ENCODE data around the gene MYLK4.

MYLK4 gene

GRCh38 chr6:2750832-2751231, at the start of gene MYLK4:
Gene MYLK4 (minus strand): TSS chr6:2750922. CDS start chr6:2749294, 1,628 bp downstream.
- no peak for DNase-seq

GRCh38 chr6:2799936-2800527, 49.3 kb upstream of the MYLK4 start:
- peak; percentile 7 for DNase-seq

- no peak for DNase-seq
Measured at GRCh38 chr6:2798586-2799134, 47.9 kb upstream of the MYLK4 start.

GRCh38 chr6:2797564-2798031, 46.9 kb upstream of the MYLK4 start:
- DNase-seq = no peak

DNA sequence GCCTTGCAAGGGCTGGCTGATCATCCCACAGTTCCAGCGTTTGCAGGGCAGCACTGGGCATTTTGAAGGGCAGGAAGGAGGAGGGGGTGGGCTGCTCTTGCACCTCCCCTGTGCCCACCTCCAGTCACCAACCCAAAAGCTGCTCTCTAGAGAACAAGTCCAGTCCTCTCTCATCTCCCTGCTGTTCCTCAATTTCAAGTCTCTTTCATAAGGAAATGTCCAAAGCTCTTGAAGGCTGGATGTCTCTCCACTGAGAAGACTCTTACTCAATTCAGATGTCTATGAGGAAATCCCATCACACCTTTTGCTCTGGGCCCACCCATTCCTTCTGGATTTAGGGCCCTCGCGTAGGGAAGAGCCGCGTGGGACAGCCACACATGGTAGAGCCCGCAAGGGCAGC, 46.1 kb upstream of the MYLK4 start:
- no peak for DNase-seq

- DNase-seq = no peak
Measured at GRCh38 chr6:2795956-2796355, 45.2 kb upstream of the MYLK4 start.

GRCh38 chr6:2795162-2795561, 44.4 kb upstream of the MYLK4 start:
- no peak for DNase-seq

GRCh38 chr6:2794171-2794730, 43.5 kb upstream of the MYLK4 start:
- peak; percentile 37 for DNase-seq

DNA sequence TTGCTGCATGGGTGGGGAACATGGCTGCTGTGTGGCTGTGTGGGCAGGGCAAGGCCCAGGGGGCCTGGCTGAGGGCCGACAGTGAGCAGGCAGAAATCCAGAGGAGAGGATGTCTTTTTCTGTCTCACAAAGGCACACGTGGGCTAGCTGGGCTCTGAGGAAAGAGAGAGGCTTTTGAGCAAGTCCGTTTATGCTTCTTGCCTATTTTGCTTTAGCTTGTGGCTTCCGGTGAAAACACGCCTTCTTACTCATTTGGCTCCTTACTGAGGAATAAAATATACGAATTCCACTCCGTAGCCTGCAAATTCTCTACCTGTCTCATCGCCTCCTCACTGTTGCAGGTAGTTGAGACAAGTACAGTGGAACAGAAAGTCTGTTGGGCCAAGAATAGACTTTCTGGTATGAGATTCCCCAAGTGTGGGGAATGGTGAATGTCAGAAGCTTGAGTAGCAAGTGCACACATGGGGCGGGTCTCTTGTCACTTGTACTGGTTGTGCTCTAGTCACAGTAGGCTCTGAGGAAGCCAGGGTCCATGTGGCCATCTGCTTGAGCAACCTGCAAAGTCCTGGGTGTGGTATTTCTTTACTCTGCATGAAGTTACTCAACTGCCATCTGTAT, 42.9 kb upstream of the MYLK4 start:
- no peak for DNase-seq

- peak; percentile 44 for DNase-seq
Measured at GRCh38 chr6:2792330-2793110, 41.8 kb upstream of the MYLK4 start.

- peak; percentile 12 for DNase-seq
Measured at GRCh38 chr6:2791450-2791974, 40.8 kb upstream of the MYLK4 start.

DNA sequence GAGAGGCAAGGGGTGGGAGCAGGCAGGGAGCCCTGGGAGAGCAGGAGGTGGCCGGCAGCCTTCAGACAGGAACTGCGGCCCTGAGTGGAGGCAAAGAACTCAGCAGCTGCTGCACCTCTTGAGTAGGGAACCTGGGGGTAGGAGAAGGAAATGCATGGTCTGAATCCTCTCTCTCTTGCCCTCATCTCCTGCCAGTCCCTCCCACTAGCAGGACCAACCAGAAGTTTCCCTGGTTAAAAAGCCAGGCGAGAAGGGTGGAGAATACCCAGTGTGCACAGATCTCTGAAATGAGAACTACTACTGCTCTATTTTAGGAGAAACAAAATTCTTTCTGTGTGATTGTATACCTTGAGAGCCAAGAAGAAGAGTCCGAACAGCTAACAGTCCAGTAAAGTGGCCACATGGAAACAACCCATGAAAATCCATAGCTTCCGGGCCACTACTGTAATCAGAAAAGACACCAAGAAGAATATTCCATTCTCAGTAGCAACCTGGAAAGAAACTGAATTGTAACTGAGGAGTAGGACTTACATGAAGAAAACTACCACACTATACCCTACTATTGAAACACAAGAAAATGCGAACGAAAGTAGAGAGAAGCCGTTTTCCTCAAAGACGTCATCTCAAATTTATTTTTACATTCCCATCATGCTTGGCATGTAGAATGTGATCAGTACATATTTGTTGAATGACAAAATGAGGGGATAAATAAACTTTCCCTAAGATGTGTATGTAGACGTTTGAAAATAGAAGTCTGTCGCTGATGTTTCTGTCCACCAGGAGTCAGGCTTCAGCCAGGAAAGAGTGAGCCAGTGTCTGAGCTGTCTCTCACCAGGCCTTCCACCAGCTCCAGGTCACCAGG, 40.1 kb upstream of the MYLK4 start:
- peak; percentile 80 for DNase-seq

DNA sequence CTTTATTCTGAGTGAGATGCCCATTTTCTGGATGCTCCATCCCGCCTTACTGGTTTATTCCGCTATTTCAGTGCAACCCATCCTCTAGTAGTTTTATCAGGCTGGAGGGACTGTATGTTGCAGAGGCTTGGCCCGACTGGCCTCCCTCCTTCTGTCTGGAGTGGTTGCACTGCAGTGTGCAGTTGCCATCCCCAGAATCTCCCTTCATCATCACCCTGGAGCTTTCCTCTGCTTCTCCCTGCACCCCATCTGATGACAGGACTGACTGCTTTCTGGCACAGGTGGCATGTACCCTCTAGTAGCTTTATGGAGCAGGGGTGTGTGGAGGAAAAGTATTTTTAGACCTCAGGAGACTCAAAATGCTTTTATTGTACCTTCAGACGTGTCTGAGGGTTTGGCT, 35.5 kb upstream of the MYLK4 start:
- no peak for DNase-seq

- no peak for DNase-seq
Measured at GRCh38 chr6:2784930-2785329, 34.2 kb upstream of the MYLK4 start.

DNA sequence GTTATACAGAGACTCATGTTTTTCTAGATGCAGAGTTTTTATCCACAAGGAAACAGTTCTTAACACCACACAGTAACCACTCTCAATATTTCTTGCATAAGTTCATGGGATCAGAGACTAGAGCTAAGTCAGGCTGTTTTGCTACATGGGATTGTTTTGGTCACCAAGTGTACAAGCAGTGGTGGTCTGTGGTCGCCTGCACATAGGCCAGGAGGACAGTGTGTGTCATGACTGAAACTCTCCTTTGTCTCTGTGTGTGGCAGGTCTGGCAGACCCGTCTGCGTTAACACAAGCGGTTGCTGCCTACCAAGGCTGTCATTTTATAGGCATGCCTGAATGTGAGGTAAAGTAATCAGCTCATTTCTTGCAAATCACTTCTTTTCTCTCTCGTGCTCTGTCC, 33.3 kb upstream of the MYLK4 start:
- DNase-seq = no peak

- DNase-seq = no peak
Measured at GRCh38 chr6:2783188-2783963, 32.7 kb upstream of the MYLK4 start.

DNA sequence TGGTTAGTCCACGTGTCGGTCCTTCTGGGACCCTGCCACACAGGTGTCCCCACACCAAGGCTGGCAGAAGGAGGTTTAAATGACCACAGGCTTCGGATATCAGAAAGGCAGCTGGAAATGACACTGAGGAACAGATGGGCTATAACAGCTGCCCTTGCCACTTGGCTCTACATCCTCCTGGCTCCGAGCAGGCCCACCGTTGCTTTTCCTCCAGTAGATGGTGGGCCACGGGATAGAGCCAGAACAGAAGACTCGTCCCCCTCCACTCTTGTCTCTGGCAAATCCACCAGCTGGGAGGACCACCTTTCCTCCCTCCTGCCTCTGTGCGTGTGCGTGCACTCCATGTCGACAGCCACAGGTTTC, 32.1 kb upstream of the MYLK4 start:
- no peak for DNase-seq

DNA sequence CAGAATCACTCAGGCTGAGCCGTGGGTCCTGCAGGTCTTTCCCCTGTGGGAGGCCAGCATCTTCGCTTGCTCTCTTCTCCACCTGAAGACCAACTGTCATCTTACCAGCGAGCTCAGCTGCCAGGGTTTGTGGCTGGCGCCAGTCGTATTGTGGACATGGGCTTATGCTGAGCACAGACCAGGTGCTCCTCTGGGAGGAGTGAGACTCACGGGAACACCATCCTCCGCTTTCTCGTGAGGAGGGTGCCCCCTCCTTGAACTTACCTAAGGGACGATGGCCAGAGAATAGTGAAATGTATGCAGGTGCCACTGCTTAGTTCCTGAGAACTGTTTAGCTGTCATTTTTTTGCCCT, 31.6 kb upstream of the MYLK4 start:
- DNase-seq = no peak

DNA sequence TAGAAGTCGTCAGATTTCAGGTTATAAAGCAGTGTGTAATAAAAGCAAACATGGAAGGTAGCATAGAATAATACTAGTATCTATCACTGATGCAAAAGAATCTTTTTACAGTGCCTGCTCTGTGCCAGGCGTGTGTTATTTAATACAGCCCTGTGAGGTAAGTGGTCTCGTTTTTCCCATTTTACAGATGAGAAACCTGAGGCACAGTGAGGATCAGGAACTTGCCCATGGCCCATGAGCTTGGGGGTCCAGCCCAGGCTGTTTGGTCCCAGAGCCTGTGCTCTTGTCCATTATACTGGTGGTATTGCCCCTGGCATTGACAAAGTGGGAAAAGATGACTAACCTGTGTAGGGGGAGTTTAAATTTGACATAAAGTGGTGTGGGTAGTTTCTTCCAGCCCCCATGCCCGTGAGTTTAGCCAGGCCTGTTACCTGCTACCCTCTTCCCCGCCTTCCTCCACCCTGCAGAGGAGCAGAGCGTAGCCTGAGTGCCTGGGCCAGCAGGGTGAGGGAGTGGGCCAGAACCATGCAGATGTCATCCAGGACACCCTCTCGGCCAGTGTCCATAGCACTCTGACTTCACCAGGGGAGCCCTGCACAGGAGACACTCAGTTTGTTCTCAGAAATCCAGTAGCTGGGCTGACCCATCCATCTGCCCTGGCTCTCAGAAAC, 31.1 kb upstream of the MYLK4 start:
- no peak for DNase-seq

- no peak for DNase-seq
Measured at GRCh38 chr6:2780102-2780737, 29.5 kb upstream of the MYLK4 start.

DNA sequence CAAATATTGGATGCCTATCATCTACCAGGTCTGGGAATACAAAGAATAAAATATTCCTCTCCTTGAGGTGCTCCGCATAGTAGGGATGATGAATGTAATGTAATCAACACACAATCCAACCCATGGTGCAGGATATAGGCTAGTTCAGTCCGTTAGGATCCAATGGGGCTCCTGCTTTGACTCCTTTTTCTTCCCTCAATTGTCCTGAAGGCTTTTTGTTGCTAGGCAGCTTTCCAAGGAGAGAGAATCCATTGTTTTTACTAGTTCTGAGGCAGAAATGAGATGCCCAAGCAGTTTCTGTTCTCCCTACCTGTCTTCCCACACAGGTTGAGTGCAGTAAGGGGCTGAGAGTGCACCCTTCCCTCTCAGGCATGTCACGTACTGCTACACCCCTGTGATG, 26.5 kb upstream of the MYLK4 start:
- no peak for DNase-seq
